Stimulated activated CD4-positive, alpha-beta T cell treated with anti-CD3 and anti-CD28 coated beads, Interleukin-2, amount 100 ng/mL, for 4 hours (primary cell): ENCODE data around the gene MRPL33.
"Not testable (repeated sequence)": the region's sequence is repeated elsewhere in the genome, so short reads cannot be mapped to it uniquely, and the experiment has no call there.

ENCODE experiments used
- DNase-seq: peaks from one replicate; pipeline ENCODE4 v3.0.0-alpha.2; 2020; ENCODE audit warnings: low read depth

The MRPL33 gene

GRCh38 chr2:27742571-27742970, 28.9 kb upstream of the MRPL33 start:
- DNase-seq = no peak

- not testable (repeated sequence) for DNase-seq
Measured at GRCh38 chr2:27745494-27745893, 26.0 kb upstream of the MRPL33 start.

- DNase-seq = no peak
Measured at GRCh38 chr2:27746325-27746724, 25.2 kb upstream of the MRPL33 start.

GRCh38 chr2:27747827-27748352, 23.6 kb upstream of the MRPL33 start:
- DNase-seq = no peak

- DNase-seq = not testable (repeated sequence)
Measured at GRCh38 chr2:27748803-27749554, 22.5 kb upstream of the MRPL33 start.

- no peak for DNase-seq
Measured at GRCh38 chr2:27751377-27751776, 20.1 kb upstream of the MRPL33 start.

GRCh38 chr2:27752551-27753237, 18.8 kb upstream of the MRPL33 start:
- DNase-seq = no peak

GRCh38 chr2:27754138-27754588, 17.4 kb upstream of the MRPL33 start:
- DNase-seq = peak; percentile 53

GRCh38 chr2:27754831-27755230, 16.7 kb upstream of the MRPL33 start:
- DNase-seq = no peak

GRCh38 chr2:27756091-27756490, 15.4 kb upstream of the MRPL33 start:
- DNase-seq = no peak

GRCh38 chr2:27756544-27757498, 14.7 kb upstream of the MRPL33 start:
- no peak for DNase-seq

- no peak for DNase-seq
Measured at GRCh38 chr2:27762951-27763906, 8.3 kb upstream of the MRPL33 start.

- no peak for DNase-seq
Measured at GRCh38 chr2:27763907-27764267, 7.6 kb upstream of the MRPL33 start.

- not testable (repeated sequence) for DNase-seq
Measured at GRCh38 chr2:27764526-27764925, 7.0 kb upstream of the MRPL33 start.

GRCh38 chr2:27765621-27766286, 5.8 kb upstream of the MRPL33 start:
- DNase-seq = peak; percentile 56

- no peak for DNase-seq
Measured at GRCh38 chr2:27766287-27766661, 5.2 kb upstream of the MRPL33 start.

GRCh38 chr2:27771202-27771547, 344 bp upstream of the MRPL33 start:
- DNase-seq = no peak

GRCh38 chr2:27772804-27773203, 1.3 kb downstream of the MRPL33 start:
- no peak for DNase-seq

- no peak for DNase-seq
Measured at GRCh38 chr2:27773959-27774358, 2.4 kb downstream of the MRPL33 start.

- DNase-seq = no peak
Measured at GRCh38 chr2:27776097-27776496, 4.6 kb downstream of the MRPL33 start.

- DNase-seq = no peak
Measured at GRCh38 chr2:27776696-27777095, 5.2 kb downstream of the MRPL33 start.
